RWPE1 (cell line): ENCODE results near the gene METTL27.

Experiments used
- CTCF ChIA-PET: fragments of 350-600 bp; sonication (Branson Sonifier 250); formaldehyde crosslinking; extraction: SDS; loops from one replicate; lab custom pipeline; 2021; lab: Yijun Ruan, JAX
- POLR2A ChIA-PET: fragments of 400-600 bp; formaldehyde crosslinking; extraction: SDS; loops from one replicate; lab custom pipeline; 2020; ENCODE audit warnings: antibody characterized with exemption; ENCODE audit not compliant: low non-redundant PET; lab: Yijun Ruan, JAX
- DNase-seq: peaks from one replicate; pipeline ENCODE4 v3.0.0; 2012; ENCODE audit warnings: low spot score
- H3K27ac ChIP-seq: fragments of 450-650 bp; 2 replicates; pipeline ENCODE4 v1.5.1; 2017
- TF ChIP-seq, protein P1 (sequence below): fragments of 450-650 bp; conservative IDR thresholded peaks from 2 replicates; pipeline ENCODE4 v1.5.1; 2017; ENCODE audit warnings: low read depth, mild to moderate bottlenecking

The METTL27 gene

DNA sequence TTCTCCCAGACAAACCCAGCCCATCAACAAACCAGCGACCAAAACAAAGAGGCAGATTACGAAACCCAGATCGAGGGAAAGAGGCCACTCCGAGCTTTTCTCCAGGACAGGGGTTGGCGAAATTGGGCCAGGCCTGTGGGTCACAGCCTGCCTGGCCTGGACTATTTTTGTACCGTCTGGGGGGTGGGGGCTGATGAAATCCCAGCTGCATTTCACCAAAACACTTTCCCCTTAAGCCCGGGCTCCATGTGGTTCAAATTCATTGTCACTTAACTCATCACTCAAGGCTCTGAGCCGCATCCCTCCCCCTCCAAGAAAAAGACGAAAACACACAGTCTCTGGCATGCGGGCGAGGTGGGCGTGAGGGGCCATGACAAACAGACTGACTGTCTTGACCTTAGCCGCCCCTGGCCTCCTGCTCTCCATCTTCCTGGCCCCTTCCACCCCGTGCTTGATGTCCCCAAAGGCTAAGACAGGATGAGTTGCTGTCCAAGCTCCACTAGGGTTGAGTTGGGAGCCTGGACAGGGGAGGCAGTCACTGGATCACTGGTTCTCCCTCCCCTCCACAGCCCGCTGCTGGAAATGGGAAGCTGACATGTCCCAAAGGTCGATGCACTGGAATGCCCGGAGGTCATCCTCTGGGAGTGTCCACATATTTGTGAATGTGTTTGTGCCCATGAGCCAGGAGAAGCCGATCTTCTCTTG, 37.8 kb upstream of the METTL27 start:
- CTCF ChIA-PET, result no interaction called here
- H3K27ac ChIP-seq, result no peak overlapping the region
- POLR2A ChIA-PET, result no interaction called here
- no peak for DNase-seq
- TF ChIP-seq, protein P1, sequence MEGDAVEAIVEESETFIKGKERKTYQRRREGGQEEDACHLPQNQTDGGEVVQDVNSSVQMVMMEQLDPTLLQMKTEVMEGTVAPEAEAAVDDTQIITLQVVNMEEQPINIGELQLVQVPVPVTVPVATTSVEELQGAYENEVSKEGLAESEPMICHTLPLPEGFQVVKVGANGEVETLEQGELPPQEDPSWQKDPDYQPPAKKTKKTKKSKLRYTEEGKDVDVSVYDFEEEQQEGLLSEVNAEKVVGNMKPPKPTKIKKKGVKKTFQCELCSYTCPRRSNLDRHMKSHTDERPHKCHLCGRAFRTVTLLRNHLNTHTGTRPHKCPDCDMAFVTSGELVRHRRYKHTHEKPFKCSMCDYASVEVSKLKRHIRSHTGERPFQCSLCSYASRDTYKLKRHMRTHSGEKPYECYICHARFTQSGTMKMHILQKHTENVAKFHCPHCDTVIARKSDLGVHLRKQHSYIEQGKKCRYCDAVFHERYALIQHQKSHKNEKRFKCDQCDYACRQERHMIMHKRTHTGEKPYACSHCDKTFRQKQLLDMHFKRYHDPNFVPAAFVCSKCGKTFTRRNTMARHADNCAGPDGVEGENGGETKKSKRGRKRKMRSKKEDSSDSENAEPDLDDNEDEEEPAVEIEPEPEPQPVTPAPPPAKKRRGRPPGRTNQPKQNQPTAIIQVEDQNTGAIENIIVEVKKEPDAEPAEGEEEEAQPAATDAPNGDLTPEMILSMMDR, result no peak

DNA sequence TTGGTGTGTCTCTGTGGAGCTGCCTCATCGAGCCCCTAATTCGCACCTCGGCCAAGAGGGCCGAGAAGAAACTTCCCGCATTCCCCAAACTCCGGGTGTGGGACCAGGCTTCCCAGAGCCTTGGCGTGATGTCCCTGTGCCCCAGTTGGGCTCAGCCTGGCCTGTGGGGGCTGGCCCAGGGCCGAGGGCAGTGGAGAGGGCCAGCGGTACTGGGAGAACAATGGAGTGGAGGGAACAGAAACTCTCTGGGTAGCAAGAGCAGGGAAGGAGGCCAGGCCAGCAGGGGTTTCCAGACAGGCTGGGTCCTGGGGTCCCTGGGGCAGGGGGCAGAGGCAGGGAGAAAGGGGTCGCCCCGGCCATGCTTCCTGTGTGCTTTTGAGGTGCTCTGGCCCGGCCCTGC, 34.7 kb upstream of the METTL27 start:
- no peak for DNase-seq
- CTCF ChIA-PET, result interaction anchor here (0.7 kb wide), 1 partner anchor 123 kb away, joined by 3 read pairs; no protein-coding TSS in a partner anchor
- TF ChIP-seq, protein P1, result no peak
- H3K27ac ChIP-seq, result no peak overlapping the region
- POLR2A ChIA-PET, result no interaction called here

DNA sequence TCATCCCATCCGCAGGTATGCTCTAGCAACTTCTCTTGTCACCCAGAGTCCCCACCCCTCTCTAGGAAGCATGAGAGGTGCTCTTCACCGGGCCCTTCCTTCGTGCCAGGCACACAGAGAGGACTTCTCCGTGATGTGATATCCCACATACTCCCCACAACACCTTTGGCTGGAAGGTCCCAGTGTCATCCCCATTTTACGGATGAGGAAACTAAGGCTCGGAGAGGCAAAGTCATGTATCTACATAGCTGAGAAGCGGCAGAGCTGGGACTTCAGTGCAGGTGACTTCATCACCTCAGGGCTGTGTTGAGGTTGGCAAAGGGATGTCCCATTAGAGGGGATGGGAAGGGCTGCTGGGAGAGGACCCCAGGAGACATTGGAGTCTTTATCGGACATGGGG, 34.0 kb upstream of the METTL27 start:
- ChIA-PET POLR2A (no interaction called here), CTCF (interaction anchor here (0.7 kb wide), 1 partner anchor 123 kb away, joined by 3 read pairs; no protein-coding TSS in a partner anchor)
- no peak overlapping the region for H3K27ac ChIP-seq
- TF ChIP-seq, protein P1, result no peak
- no peak for DNase-seq

DNA sequence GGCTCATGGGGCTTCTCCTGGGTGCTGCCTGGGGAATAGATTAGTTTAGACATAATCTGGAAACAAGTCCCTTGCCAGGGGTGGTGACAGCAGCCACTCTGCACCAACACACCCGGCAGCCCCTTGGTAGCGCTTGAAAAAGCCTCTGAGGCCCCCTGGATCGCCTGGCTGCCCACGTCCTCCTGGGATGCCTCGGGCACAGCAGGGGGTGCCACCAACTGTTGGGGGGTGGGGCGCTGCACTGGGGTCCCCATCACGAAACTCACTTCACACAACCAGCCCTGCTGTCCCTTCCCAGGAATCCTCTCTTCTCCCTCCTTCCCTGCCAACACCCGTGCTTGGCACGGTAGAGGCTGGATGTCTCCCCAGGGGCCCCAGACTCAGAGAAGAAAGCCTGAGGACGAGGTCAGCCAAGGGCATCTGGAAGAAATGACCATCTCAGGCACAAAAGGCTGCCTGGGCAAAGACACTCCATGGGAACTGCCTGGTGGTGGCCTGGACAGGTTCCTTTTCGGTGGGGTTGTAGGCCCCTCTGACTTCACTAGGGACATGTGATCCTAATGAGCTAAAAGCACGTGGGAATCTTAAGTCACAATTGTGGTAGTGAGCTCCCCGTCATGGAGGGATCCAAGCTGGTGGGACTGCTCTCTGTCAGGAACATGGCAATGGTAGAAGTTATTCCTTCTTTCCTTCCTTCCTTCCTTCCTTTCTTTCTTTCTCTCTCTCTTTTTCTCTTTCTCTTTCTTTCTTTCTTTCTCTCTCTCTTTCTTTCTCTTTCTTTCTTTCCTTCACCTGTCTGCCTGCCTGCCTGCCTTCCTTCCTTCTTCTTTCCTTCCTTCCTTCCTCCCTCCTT, 30.0 kb upstream of the METTL27 start:
- ChIA-PET POLR2A (no interaction called here), CTCF (interaction anchor here (0.5 to 0.6 kb wide), 2 partner anchors 137 to 1697 kb away, joined by 3 to 4 read pairs; no protein-coding TSS in a partner anchor)
- no peak for DNase-seq
- TF ChIP-seq, protein P1, result no peak
- no peak overlapping the region for H3K27ac ChIP-seq

DNA sequence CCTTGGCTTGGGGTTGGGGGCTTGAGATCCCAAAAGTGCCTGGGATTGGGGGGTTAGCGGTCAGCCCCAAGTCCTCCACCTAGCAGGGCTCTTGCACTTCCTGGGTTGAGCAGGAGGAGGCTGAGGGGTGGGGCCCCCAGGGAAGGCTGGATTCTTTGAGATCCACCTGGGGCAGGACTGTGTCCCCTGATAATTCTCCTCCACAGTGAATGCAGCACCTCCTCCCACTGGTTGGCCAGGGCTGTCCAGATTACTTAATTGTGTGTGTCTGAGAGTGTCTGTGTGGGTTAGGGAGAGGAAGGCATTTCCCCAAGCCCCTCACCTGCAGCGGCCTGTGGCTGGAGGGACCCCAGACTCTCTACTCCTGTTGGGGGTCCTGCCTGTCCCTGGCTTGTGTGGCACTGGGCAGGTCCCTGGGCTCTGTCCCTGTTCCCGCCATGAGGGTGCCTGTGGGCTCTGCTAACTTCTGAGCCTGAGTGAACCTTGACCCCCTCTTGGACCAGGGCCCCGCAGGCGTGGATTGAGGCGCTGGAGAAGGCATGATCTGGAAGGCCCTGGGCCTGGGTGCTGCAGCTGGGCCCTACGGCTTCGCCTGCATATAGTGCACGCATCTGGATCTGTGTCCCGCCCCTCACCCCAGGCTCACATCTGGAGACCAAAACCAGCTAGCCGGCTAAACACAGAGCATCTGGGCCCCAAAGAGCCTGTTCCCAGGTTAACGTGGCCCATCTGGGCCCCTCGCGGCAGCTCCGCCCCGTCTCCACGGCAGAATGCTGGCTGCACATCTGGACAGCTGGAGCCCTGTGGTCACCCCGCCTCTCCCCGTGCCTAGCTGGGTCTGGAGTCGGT, 29.1 kb upstream of the METTL27 start:
- no peak overlapping the region for H3K27ac ChIP-seq
- POLR2A ChIA-PET, result no interaction called here
- TF ChIP-seq, protein P1, result no peak
- CTCF ChIA-PET, result interaction anchor here (0.5 kb wide), 1 partner anchor 138 kb away, joined by 3 read pairs; no protein-coding TSS in a partner anchor
- no peak for DNase-seq
